ENCODE results near the gene UBE2E3.

The UBE2E3 gene

DNA sequence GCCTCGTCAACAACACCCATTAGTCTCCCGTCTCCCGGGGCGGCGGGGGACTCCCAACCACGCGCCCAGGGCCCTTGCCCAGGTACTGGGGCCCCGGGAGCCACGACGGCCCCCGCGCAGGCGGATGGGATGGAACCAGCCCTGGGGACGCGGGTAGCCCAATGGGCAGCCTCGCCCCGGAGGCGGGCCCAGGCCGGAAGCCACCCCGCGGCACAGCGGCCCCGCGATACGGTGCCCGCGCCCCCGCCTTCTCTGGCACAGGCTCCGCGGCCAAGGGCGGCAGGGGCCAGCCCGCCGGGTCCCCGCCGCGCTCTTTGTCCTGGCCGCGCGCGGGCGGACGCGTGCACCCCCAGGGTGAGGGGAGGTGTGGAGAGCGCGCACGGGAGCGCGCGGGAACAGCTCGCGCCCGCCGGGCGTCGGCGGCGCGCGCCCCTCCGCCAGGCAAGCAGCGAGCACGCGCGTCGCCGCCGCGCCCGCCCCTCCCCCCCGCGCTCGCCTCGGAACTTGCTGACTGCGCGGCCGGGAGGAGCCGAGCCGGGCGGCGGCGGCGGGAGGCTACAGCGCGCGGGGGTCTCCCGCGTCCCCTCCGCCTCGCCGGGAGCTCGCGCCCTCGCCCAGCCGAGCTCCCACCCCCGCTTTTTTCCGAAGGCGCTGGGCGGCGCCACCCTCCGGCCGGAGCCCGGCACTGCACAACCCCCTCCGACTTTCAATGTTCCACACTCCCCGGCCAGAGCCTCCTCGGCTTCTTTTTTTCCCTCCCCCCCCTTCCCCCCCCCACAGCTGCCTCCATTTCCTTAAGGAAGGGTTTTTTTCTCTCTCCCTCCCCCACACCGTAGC lies at the start of gene UBE2E3:
Gene UBE2E3, plus strand, starts transcription at position 500 of the 837 bp plus-strand sequence. CDS start 1,438 bp downstream, outside the sequence.
- peak; percentile 74 to 82 for DNase-seq

DNA sequence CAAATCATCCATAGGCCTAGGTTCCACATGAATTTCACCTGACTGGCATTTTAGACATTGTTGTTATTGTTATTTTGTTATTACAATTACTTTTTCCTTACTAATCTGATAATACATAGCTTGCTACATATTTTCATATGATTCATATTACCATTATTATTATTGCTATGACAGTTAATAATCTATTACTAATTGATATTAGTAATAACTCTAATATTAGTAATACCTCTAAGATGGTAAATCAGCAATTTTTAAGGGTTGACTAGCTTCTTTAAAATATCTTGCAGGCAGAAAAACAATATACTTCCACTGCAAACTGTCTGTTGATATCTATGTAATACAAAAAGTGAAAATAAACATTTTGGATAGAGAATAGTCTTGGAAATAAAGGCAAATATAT lies 48.6 kb upstream of the UBE2E3 start:
- DNase-seq: no peak

DNA sequence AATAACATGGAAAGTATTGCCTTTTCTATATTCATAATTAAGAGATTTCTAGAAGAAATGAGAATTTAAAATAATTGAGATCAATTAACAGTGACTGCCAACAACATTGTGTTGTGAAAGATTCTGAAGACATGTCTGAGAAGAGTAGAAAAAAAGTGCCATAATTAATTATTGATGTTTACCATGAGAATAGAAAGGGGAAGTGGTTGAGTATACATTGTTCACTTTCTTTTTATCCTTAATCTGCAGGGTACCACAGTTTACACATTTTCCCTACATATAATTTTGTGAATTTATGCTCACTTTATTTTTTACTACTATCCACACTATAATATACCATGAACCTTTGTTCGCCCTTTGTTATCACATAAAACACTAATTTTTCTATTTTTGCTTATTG lies 47.1 kb upstream of the UBE2E3 start:
- no peak for DNase-seq

DNA sequence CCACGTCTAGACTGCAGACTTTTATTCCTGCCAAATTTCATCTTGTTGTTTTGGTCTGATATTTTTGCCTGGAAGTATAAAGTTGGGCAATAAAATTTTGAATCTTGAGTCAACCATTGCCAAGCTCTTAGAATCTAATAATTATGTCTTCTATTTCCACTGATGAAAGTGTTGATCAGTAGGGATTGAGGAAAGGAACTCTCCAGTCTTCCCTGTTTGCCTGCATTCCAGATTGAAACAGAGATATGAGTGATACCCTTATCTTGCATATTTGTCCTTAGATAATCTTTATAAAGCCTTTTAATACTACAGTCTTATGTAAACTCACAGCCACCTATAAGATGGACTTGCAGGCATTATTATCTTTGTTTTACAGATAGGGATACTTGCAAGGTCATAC lies 45.5 kb upstream of the UBE2E3 start:
- no peak for DNase-seq

DNA sequence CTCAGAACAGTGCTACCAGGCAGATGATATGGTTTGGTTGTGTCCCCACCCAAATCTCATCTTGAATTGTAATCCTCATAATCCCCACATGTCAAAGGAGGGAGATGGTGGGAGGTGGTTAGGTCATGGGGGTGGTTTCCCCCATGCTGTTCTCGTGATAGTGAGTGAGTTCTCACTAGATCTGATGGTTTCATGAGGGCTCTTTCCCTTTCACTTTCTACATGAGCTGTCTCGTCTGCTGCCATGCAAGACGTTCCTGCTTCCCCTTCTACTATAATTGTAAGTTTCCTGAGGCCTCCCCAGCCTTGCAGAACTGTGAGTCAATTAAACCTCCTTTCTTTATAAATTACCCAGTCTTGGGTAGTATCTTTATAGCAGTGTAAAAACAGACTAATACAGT lies 42.9 kb upstream of the UBE2E3 start:
- DNase-seq: peak in 1 of 2 experiments; percentile 5

DNA sequence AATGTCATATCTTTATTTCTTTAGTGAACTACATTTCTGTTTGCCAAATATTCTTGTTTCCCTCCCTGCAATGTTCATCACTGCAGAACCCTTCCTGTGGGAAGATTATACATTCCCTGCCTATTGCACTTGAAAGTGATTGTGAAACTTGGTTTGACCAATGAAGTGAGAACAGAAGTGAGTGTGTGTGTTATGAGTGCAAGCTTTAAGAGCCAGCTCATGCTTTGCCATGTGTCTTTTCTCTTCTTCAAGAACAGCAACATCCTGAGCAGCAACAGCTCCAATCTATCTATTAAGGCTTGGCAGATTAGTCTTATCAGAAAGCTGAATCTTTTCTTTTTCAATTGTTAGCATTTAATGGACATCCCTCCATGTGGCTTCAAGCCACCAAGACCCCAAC lies 42.0 kb upstream of the UBE2E3 start:
- no peak for DNase-seq

DNA sequence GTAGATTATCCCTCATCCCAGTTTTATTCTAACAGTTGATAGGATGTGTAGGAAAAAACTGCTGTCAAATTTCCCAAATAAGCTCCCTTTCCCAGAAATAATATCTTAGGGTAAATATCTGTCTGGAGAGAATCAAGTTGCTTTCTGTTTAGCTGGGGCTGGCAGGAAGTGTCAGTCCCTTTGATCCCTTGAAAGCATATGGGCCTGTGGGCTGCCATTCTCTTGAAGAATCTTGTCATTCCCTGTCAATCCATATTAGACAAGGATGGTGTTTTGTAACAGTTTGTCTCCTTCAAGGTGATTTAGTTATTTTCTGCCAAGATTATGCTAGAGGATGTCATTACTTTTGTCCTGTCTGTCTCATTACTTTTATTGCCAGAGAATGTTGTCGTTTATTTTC lies 37.1 kb upstream of the UBE2E3 start:
- DNase-seq: no peak

DNA sequence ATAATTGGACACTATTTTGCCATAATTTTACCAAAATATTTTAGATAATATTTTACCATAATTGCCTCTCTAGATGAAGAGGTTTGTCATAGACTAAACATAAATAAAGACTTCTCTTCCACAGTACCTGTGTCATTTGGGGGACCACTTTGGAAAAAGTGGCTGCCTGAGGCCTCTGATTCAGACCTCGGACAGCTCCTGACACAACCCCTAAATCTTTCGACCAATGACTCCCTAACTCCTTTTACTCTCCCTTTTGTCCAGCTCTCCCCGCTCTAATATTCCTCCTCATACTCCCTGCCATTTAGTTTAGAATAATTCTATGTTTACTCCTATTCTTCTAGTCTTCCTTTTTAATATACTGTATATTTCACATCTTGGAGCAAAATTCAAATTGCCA lies 36.0 kb upstream of the UBE2E3 start:
- no peak for DNase-seq

DNA sequence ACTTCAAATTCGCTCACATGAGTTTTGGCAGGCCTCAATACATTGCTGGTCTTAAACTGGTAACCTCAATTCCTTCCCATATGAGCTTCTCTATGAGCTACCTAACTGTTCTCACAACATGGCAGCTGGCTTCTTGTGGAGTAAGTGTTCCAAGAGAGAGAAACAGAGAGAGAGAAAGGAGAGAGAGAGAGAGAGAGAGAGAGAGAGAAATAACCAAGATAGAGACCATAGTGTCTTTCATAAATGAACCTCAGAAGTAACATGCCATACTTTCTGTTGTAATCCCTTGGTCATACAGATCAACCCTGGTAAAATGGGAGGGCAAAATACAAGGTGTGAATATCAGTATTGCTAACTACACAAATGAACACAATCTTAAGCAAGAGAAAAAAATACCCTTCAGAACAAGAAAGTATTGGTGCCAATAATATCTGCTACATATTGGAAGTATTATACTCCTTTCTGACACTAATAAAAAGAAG lies 33.2 kb upstream of the UBE2E3 start:
- DNase-seq: no peak

DNA sequence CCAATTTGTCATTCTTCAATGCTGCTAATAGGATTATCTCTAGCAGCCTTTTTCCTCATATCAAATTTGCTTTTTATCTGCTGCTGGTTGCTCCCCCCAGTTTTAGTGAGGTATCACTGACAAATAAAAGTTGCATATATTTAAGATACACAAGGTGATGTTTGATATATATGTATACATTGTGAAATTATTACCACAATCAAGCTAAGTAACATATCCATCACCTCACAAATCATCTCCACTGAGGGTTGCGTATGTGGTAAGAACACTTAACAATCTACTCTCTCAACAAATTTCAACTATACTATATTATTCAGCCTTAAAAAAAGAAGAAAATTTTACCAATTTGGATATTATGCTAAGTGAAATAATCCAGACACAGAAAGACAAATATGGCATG lies 30.5 kb upstream of the UBE2E3 start:
- no peak for DNase-seq

DNA sequence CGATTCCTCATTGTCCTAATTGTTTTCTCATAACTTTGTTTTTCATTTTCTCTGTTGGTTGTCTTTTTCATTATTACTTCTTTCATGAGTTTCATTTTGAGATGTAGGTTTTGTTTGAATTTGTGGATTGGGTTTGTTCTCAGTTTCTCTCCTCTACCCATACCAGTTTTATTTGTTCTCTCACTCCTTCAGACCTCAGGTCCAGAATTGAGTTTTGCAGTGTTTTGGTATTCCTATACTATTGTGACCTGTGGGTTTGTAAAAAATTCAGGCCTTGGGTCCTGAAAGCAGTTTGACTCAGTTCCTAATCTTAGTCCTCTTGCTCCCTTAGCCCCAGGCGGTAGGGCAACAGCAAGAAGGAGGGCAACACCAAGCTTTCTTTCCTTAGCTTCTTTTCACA lies 28.3 kb upstream of the UBE2E3 start:
- DNase-seq: no peak

DNA sequence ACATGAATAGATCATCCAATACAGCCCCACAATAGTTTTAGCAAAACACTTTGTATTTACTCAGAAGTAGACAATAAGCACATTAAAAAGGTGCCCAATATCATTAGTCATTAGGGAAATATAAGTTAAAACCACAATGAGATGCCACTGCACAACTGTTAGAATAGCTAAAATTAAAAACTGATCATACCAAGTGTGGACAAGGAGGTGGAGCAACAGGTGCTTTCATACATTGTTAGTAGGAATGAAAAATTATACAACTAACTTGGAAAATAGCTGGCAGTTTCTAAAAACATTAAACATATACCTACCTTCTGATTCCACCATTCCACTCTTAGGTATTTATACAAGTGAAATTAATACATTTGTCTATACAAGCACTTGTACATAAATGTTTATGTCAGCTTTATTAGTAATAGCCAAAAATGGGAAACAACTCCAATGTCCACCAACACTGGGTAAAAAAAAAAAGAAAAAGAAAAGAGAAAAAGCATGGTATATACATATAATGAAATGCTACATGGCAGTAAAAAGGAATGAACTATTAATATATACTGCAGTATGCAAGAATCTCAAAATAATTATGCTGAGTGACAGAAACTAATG lies 27.6 kb upstream of the UBE2E3 start:
- DNase-seq: no peak

DNA sequence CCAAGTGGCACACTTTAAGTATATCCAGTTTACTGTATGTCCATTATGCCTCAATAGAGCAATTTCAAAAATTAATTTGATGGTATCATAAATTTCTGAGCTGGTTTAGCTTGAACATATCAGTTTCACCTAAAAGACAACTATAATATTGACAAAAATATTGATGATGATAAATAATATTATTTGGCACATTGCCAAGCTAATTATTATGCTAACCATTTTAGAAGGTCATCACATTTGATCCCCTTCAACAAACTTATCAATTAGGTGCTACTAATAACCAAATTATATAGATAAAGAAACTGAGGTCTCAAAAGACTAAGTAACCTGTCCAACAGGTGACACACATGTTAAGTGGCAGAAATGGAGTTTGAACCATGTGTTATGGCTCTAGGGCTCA lies 26.9 kb upstream of the UBE2E3 start:
- no peak for DNase-seq

DNA sequence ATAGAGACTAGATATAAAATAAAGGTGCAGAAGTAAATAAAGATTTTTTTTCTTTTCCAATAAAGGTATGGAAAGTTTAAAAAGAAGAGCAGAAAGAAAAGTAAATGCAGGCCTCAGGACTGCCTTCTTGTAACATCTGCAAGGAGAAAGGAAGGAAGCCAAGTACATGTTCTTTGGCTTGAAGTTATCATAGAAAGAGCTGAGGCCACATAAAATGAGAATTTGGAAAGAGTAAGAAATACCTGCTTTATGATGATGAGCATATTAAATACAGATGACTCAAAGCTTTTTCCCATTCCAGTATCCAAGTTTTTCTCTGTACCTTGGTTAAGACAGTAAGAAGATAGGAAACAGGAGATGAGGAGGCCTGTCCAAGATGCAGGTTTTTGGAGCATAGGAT lies 25.3 kb upstream of the UBE2E3 start:
- no peak for DNase-seq

DNA sequence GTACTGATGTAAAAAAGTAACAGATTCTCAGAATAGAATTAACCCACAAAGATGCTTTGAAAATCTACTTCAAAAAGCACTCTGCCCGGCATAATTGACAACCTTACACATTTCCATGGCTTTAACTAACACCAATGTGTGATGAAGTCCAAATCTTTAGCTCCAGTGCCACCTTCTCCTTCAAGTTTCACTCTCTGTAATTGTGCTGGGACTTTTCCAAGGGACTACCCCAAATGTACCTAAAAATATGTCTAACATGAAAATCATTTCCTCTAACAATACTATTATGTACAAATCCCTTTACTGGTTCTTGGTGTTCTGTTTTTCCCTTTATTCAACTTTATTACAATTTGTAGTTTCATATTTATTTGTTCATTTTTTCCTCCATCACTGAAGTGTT lies 20.6 kb upstream of the UBE2E3 start:
- no peak for DNase-seq

DNA sequence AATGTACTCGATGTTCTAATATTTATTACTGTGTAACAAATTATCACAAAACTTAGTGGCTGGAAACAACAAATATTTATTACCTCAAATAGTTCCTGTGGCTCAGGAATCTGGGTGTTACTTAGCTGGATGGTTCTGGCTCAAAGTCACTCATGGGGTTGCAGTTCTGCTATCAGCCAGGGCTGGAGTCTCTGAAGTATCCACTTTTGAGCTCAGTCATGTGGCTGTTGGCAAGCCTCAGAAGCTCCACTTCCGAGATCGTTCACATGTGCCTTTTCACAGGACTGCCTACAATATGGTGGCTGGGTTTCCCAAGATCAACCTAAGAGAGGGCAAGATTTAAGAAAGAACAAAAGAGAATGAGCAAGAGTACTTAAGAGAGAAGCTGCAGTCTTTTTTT lies 19.4 kb upstream of the UBE2E3 start:
- no peak for DNase-seq

DNA sequence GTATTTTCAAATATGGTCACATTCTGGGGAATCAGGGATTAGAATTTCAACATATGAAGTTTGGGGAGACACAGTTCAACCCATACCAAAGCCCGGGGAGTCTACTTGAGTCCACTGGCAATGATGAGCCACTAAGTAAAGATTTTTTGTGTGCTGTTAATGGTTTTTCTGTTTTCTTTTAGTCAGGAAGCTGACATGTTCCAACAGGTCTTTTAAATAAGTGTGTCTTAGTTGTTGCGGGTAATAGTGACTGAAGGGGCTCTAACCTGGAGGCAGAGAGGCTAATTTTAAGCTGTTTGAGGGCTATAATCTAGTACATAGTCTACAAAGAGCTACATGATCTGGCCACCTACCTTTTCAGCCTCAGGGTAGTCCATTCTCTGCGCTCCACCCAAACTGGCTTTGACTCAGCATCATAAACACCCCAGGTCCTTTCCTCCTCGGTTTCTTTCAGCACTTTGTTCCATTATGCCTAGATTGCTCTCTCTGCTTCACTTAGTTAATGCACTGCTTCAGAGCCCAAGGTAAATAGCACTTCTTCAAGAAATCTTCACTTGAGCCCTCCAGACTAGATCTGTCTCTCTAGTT lies 17.6 kb upstream of the UBE2E3 start:
- no peak for DNase-seq

DNA sequence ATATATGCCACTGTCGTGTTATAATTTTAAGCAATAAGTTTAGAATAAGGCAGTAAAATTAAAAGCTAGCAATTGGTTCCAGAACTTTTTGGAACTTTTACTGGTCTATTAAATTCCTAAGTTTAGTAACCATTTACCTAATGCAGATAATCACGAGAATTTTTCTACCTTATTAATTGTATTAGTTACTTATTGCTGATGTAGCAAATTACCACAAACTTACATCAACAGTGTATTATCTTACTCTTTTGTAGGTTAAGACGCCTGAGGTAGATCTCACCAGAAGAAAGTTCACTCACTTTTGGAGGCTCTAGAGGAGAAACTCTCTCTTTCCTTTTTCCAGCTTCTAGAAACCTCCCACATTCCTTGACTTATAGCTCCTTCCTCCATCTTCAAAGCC lies 14.0 kb upstream of the UBE2E3 start:
- DNase-seq: no peak

DNA sequence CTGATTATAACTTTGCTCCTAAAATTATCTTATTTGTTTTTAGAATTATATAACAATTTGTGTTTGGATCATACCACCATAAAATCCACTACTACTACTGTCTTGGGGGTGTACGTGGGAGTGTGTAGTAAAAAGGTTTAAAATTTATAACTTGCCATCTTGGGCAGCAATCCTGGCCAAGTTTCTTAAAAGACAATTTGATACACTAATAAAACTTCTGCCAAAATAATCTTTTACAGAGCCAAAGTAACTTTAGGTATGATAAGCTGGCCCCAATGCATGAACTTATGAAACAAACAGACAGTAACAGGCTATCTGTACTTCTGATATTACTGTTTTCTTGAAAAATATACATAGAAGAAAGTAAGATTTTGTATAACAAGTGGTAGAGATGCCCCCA lies 11.3 kb upstream of the UBE2E3 start:
- DNase-seq: no peak

DNA sequence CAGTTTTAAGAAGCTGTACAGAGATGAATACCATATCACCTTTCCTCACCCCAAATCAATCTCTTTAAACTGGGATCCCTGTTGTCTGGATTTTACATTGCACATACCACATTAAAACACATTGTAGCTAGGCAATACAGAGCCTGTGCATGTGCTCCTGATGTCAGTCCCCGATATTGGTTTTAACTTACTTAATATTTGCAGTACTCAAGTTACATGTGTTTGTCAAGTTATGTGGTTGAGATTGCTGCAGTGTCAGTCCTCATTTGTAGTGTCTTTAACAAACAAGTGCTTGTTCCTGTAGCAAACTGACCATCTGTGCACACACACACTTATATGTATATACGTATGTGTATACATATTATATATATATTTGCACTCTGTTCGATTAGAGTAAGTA lies 10.4 kb upstream of the UBE2E3 start:
- DNase-seq: no peak

DNA sequence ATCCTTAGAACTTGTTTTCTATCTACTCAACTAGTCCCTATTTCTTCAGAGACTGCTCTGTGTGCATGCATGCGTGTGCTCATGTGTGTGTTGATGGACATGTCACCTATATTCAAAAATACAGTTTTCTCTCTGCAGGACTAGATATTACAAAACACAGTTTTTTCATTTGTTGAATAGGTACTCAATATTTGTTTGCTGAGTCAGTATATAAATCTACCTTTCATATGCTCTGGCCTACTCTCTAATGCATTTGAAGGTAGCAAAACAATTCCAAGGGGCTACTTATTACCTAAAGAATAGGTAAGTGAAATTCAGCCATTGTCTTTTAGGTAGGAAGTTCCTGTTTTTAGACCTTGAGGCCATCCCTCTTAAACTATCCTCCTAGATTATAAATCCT lies 8.6 kb upstream of the UBE2E3 start:
- DNase-seq: no peak

DNA sequence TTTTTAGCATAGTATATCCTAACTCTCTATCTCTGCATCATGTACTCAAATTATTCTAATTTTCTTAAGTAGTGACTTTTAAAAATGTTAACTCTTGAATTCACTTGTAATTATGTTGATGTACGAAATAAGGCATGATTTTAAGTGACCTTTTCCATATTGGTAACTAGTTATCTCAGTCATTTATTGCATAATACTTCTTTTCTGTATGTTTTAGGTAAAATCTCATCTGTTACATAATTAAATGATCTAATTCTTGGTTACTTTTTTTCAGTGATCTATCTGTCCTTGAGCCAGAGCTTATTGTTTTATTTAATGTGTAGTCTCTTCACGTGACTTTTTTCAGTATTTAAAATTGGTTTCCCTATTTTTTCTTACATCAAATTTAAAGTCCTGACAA lies 4.8 kb upstream of the UBE2E3 start:
- no peak for DNase-seq

DNA sequence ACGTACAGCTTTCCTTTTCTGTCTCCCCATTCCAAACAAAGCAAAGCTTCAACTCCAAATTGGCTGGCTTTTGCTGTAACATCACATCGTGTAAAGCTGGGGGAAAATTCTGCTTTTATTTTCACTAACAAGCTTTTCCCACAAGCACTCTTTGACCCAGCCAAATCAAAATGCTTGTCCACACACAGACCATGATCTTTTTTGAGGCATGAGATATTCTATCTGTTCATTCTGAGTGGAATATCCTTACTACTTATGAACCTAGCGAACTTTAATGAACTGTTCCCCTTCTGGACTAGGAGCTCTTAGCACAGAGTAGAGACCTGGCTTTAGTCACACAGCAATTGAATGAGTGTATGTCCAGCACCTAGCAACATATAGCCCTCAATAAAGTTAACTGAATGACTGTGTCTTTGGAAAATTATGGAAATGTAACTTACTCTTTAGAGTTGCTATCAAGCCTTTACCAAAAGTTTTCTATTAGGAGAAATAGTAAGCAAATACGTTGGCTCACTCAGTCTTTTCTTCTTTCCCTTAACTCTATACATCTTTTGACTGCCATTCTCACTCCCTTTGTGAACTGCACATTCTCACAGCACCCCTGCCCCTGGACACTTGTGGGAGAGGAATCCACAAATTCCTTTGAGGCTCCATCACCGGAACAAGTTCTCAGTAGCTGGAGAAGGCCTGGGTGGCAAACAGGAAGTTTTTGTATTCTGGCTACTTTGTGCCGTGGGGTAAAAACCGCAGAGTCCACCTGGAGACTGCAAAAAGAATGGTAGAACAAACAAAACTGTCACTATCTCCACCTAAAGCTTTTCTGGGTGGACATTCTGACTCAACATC lies 1.3 kb upstream of the UBE2E3 start:
- no peak for DNase-seq

Data from activated CD4-positive, alpha-beta T cell treated with anti-CD3 and anti-CD28 coated beads, Interleukin-2, amount 50 U/mL, for 48 hours (primary cell).